ENCODE measurements around the gene DCUN1D5.

DNA sequence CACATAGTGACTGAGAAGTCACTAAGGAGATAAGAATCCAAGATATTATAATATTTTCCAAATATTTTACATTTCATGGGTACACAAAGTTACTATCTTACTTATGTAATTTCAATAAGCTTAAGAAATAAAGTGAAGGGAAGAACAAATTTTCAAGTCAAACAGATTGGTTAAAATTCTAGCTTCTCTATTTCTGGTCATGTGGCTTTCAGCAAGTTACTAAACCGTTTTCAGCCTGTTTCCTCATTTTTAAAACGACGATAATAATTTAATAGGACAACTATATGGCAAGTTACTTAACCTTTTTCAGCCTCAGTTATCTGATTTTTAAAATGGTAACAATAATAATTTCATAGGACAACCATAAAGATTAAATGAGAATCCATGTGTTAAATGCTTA, 15.6 kb downstream of the DCUN1D5 start:
- TF ChIP-seq, protein P1, sequence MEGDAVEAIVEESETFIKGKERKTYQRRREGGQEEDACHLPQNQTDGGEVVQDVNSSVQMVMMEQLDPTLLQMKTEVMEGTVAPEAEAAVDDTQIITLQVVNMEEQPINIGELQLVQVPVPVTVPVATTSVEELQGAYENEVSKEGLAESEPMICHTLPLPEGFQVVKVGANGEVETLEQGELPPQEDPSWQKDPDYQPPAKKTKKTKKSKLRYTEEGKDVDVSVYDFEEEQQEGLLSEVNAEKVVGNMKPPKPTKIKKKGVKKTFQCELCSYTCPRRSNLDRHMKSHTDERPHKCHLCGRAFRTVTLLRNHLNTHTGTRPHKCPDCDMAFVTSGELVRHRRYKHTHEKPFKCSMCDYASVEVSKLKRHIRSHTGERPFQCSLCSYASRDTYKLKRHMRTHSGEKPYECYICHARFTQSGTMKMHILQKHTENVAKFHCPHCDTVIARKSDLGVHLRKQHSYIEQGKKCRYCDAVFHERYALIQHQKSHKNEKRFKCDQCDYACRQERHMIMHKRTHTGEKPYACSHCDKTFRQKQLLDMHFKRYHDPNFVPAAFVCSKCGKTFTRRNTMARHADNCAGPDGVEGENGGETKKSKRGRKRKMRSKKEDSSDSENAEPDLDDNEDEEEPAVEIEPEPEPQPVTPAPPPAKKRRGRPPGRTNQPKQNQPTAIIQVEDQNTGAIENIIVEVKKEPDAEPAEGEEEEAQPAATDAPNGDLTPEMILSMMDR (optimal IDR thresholded peaks at IDR 0.05 in 1 of 3, IDR thresholded peaks at IDR 0.05 in 1 of 3, conservative IDR thresholded peaks at IDR 0.05 in 1 of 3; ENCODE audit: extremely low read depth in 1 of 3, insufficient read depth in 2 of 3, low read length in 3 of 3): no peak
- TF ChIP-seq EZH2 (IDR thresholded peaks at IDR 0.05; ENCODE audit: low read length): no peak

Measured in keratinocyte (primary cell).